GM19438 (cell line): ENCODE measurements around the gene HUNK.
"Not testable (repeated sequence)": the region's sequence is repeated elsewhere in the genome, so short reads cannot be mapped to it uniquely, and the experiment has no call there.

Experiments used
- ATAC-seq: cut with Tn5 transposase; IDR thresholded peaks from one replicate; pipeline ENCODE4 v1.9.1; 2021; ENCODE audit warnings: low read depth; ENCODE audit not compliant: unreplicated experiment

The HUNK gene

GRCh38 chr21:31872452-31873274, at the start of gene HUNK:
Gene HUNK (plus strand): TSS chr21:31873020. CDS start chr21:31873675, 655 bp downstream.
- no peak for ATAC-seq

- no peak for ATAC-seq
Observed at GRCh38 chr21:31829736-31830472, 42.9 kb upstream of the HUNK start.

GRCh38 chr21:31830701-31831100, 42.1 kb upstream of the HUNK start:
- ATAC-seq = no peak

- ATAC-seq = no peak
Observed at GRCh38 chr21:31837041-31837440, 35.8 kb upstream of the HUNK start.

- ATAC-seq = no peak
Observed at GRCh38 chr21:31837618-31838390, 35.0 kb upstream of the HUNK start.

- ATAC-seq = no peak
Observed at GRCh38 chr21:31838586-31839355, 34.0 kb upstream of the HUNK start.

- no peak for ATAC-seq
Observed at GRCh38 chr21:31844206-31844605, 28.6 kb upstream of the HUNK start.

GRCh38 chr21:31845151-31845729, 27.6 kb upstream of the HUNK start:
- ATAC-seq = no peak

GRCh38 chr21:31846690-31847089, 26.1 kb upstream of the HUNK start:
- no peak for ATAC-seq

GRCh38 chr21:31847761-31848160, 25.1 kb upstream of the HUNK start:
- no peak for ATAC-seq

GRCh38 chr21:31848326-31848985, 24.4 kb upstream of the HUNK start:
- no peak for ATAC-seq

GRCh38 chr21:31850886-31851285, 21.9 kb upstream of the HUNK start:
- ATAC-seq = no peak

GRCh38 chr21:31855180-31855579, 17.6 kb upstream of the HUNK start:
- no peak for ATAC-seq

- ATAC-seq = no peak
Observed at GRCh38 chr21:31857096-31857495, 15.7 kb upstream of the HUNK start.

GRCh38 chr21:31857631-31858030, 15.2 kb upstream of the HUNK start:
- ATAC-seq = not testable (repeated sequence)

- no peak for ATAC-seq
Observed at GRCh38 chr21:31860851-31861250, 12.0 kb upstream of the HUNK start.

GRCh38 chr21:31862078-31862477, 10.7 kb upstream of the HUNK start:
- ATAC-seq = no peak

- no peak for ATAC-seq
Observed at GRCh38 chr21:31865429-31865970, 7.3 kb upstream of the HUNK start.

GRCh38 chr21:31866077-31866511, 6.7 kb upstream of the HUNK start:
- no peak for ATAC-seq
